HG03378 (cell line): ENCODE results near the gene SHC2.
"Not testable (repeated sequence)": the region's sequence is repeated elsewhere in the genome, so short reads cannot be mapped to it uniquely, and the experiment has no call there.

Experiments used
- ATAC-seq: cut with Tn5 transposase; IDR thresholded peaks from one replicate; pipeline ENCODE4 v1.9.1; 2021; ENCODE audit warnings: mild to moderate bottlenecking, moderate library complexity; ENCODE audit not compliant: unreplicated experiment

Gene SHC2

GRCh38 chr19:408902-409515 is 51.8 kb downstream of the SHC2 start, which contains the start of gene C2CD4C:
TSS of gene C2CD4C (minus strand) at chr19:409147. CDS start at chr19:408361, 786 bp downstream.
- no peak for ATAC-seq

DNA sequence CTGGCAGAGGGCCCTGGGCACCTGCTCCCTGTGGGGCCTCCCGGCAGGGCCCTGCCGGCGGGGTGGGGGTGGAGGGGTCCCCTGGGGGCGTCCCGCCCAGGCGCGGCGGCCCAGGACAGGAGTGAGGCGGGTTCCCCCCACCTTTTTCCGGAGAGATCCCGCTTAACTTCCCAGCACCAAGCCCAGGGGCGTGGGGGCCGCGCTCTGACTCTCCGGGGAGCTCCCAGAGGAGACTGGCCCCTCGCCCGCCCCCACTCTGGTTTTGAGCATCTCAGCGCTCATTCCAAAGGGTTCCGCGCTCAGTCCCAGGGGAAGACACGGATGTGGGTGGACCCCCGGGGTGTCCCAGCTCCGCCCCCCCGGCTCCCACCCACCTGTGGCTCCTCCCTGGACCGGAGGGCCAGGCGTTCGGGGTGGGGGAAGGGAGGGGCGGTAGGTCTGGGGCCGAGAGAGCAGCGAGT is 52.4 kb downstream of the SHC2 start:
- no peak for ATAC-seq

DNA sequence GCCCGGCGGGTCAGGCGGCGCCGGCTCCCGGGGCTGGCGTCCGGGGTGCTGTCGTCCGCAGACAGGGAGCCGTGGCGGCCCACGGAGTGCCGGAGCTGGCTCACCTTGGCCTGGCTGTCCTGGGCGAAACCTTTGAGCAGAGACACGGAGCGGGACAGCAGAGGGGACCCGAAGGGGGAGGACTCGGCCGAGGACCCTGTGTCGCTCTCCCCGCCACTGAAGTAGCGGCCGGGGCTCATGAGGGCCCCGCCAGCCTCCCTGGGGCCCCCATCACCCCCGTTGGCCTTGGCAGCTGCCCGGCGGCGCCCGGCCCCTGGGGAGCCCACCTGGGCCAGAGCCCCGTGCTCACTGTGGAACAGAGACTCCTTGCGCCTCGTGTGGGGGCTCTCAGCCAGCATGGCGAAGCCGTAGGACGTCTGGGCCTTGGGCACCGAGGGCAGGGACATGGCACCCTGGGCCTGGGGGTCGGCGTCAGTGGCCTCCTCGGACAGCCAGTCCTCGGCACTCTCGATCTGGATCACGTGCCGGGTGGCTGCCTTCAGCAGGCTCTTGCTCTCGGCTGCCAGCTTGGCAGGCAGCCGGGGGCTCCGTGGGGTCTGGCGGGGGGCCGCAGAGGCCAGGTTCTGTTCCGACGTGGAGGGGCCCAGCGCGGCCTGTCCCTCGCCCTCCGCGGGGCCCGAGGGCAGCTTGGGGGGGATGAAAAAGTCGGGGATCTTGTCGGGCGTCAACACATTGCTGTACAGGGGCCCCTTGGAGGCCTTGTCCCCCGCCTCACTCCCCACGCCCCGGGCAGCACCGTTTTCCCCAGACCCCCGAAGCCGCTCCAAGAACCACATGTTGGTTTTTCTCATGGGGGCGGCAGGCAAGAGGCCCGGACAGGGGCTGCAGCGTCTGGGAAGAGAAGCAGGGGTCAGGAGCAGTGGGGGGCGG is 53.1 kb downstream of the SHC2 start:
- ATAC-seq: no peak

GRCh38 chr19:406971-407510 is 53.8 kb downstream of the SHC2 start:
- no peak for ATAC-seq

GRCh38 chr19:406135-406781 is 54.6 kb downstream of the SHC2 start:
- no peak for ATAC-seq

- ATAC-seq: no peak
Measured at GRCh38 chr19:405121-405965, 55.5 kb downstream of the SHC2 start.

DNA sequence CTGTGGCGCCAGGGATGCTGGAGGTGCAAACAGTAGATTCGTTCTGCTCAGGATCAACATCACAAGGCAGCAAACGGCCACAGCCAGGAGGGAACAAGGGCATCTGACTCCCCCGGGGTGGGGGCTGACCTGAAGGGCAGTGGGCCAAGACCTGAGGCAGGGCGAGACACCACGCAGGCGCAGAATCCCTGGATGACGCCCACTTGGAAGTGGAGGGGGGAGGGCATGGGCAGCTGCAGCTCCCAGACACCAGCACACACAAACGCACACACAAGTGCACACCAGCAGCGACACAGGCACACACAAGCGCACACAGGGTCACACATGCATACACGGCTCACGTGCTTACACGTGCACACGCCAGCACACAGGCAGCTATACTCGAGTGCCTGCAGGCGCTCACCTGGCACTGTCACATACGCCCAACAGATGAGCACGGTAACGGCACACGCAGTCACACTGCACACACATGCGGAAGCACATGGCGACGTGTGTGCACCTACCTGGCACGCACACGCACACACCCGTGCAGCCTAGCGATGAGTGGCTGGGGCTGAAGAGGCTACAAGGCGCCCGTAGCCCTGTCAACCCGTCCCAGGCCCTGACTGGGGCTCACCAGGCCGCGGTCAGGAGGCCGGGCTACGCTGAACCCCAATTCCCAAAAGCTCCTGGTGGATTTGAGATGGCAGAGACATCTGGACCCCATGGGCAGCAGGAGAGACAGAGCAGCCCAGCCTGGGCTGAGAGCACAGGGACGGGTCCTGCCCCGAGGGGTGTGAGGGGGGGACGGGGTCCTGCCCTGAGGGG is 57.4 kb downstream of the SHC2 start:
- ATAC-seq: no peak

DNA sequence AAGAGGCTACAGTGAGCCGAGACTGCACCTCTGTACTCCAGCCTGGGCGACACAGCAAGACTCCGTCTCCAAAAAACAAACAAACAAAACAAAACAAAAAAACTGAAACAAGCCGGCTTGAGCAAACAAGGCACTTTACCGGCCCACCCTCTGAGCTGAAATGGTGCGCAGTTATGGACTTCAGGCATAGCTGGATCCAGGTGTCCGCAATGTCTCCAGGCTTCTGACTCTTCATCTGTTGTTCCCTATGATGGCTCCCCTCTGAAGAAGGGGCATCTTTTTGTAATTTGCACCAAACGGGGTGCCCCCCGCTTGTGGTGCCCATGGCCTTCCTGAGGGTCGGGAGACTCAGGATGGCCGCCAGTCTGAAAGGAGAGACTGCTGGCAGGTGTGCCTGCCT is 58.0 kb downstream of the SHC2 start:
- ATAC-seq: no peak

- ATAC-seq: no peak
Measured at GRCh38 chr19:401866-402511, 58.8 kb downstream of the SHC2 start.

- ATAC-seq: no peak
Measured at GRCh38 chr19:400976-401865, 59.6 kb downstream of the SHC2 start.

DNA sequence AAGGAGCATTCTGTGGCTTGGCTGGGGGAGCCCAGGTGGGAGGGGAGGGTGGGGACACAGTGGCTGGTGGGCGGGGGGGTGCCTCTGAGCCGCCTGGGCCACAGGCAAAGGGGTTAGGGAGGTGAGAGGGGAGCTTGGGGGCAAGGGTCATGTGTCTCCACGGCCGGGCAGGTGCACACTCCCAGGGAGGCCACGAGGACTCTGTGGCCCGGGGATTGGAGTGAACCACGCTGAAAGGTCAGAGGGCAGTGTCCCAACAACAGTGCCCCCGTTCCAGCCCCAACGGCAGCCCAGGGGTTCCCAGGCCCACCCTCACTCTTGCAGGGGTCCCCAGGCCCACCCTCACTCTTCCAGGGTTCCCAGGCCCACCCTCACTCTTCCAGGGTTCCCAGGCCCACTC is 61.5 kb downstream of the SHC2 start:
- ATAC-seq: no peak

- no peak for ATAC-seq
Measured at GRCh38 chr19:398719-399118, 62.1 kb downstream of the SHC2 start.

GRCh38 chr19:397941-398706 is 62.7 kb downstream of the SHC2 start:
- no peak for ATAC-seq

DNA sequence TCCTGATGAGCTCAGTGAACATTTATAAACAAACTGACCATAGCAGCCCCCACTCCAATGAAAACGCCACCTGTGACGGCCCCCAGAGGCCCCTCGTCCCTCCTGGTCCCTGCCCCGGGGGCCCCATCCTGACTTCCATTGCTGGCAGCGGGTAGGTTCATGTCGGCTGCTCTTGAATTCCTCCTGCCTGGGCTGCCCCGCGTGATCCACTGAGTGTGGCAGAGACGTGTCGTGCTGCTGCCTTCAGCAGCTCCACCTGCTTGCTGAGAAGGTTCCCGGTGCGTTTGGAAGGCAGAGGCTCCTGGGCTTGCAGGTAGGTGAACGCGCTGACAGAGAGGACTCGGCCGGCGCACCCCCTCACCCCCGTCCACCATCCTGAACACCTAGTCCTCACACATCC is 63.5 kb downstream of the SHC2 start:
- ATAC-seq: no peak

- ATAC-seq: no peak
Measured at GRCh38 chr19:395467-395866, 65.4 kb downstream of the SHC2 start.

DNA sequence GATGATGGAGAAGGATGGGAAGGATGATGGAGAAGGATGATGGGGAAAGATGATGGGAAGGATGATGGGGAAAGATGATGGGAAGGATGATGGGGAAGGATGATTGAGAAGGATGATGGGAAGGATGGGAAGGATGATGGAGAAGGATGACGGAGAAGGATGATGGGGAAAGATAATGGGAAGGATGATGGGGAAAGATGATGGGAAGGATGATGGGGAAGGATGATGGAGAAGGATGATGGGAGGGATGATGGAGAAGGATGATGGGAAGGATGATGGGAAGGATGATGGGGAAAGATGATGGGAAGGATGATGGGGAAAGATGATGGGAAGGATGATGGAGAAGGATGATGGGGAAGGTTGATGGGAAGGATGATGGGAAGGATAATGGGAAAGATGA is 66.0 kb downstream of the SHC2 start:
- ATAC-seq: not testable (repeated sequence)

DNA sequence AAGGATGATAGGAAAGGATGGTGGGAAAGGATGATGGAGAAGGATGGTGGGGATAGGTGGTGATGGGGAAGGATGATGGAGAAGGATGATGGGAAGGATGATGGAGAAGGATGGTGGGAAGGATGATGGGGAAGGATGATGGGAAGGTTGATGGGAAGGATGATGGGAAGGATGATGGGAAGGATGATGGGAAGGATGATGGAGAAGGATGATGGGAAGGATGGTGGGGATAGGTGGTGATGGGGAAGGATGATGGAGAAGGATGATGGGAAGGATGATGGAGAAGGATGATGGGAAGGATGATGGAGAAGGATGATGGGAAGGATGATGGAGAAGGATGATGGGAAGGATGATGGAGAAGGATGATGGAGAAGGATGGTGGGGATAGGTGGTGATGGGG is 67.3 kb downstream of the SHC2 start:
- not testable (repeated sequence) for ATAC-seq
